Esophagus squamous epithelium (tissue), 5 donors: ENCODE data around the gene COL1A1. TPM values are rescaled to one million over a fixed set of nuclear protein-coding genes. Genes with fewer than 3 reads are reported as not detected.
A peak's percentile ranks its signal among the peaks of the same experiment; 100 is the strongest.

ENCODE experiments used
- DNase-seq: peaks from one replicate; lab custom pipeline; 2025; lab: John Stamatoyannopoulos, UW
- H3K27ac ChIP-seq, 4 donors: fragments of 200-600 bp; sonication (generic); one replicate each; pipeline ENCODE4 v1.5.1; 2016 to 2019; ENCODE audit warnings: mild to moderate bottlenecking in 1 of 4
- H3K27me3 ChIP-seq, 4 donors: fragments of 200-600 bp; sonication (generic); 1 replicate in 3 of 4; 2 replicates in 1 of 4; pipeline versions ENCODE4 v1.5.1 to v1.6.0; 2017 to 2021; ENCODE audit warnings: antibody characterized with exemption in 1 of 4
- H3K36me3 ChIP-seq, 3 donors: fragments of 200-600 bp; sonication (generic); one replicate each; pipeline ENCODE4 v1.5.1; 2016 to 2019
- H3K4me1 ChIP-seq, 3 donors: fragments of 200-600 bp; sonication (generic); one replicate each; pipeline ENCODE4 v1.5.1; 2017 to 2019
- H3K4me3 ChIP-seq, 4 donors: fragments of 200-600 bp; sonication (generic); 1 replicate in 3 of 4; 2 replicates in 1 of 4; pipeline ENCODE4 v1.5.1; 2016 to 2019; ENCODE audit warnings: mild to moderate bottlenecking in 2 of 4, moderate library complexity in 1 of 4
- H3K9me3 ChIP-seq, 3 donors: fragments of 200-600 bp; sonication (generic); one replicate each; pipeline ENCODE4 v1.5.1; 2016 to 2019
- POLR2A ChIP-seq, 4 donors: fragments of 450-650 bp; IDR thresholded peaks; one replicate each; pipeline ENCODE4 v1.6.1; 2017; ENCODE audit warnings: antibody characterized with exemption in 4 of 4, mild to moderate bottlenecking in 4 of 4, moderate library complexity in 3 of 4
- WGBS, 2 donors: methylation state at CpG; one replicate each; pipeline ENCODE4 v1.1.5; 2018; 5-methylcytosine and 5-hydroxymethylcytosine counted together
- intact Hi-C: fragments of 100-400 bp; cut with DNase I; formaldehyde crosslinking; loops from one replicate; pipeline ENCODE4 v1.15.0; 2022
- total RNA-seq, 4 donors: library from RNA; depleted of rRNA; stranded (reverse); fragments of >200 nt; gene quantifications; one replicate each; pipeline ENCODE4 v1.1.0, GENCODE V29; 2016
- TF ChIP-seq, protein P1 (sequence below), 6 experiments: fragments of 450-650 bp in 4 of 6; fragments of 200-600 bp in 2 of 6; sonication (generic) in 2 of 6; IDR thresholded peaks; one replicate each; pipeline ENCODE4 v1.5.1; 2016 to 2019; ENCODE audit warnings: antibody characterized with exemption in 6 of 6, mild to moderate bottlenecking in 4 of 6, moderate library complexity in 4 of 6
- donor health status: DM: yes; HTN: yes; CAD: no.

Gene COL1A1
- total RNA-seq, 4 donors from 2014 or later: 12.4 to 20.8 (median 19.7) TPM

DNA sequence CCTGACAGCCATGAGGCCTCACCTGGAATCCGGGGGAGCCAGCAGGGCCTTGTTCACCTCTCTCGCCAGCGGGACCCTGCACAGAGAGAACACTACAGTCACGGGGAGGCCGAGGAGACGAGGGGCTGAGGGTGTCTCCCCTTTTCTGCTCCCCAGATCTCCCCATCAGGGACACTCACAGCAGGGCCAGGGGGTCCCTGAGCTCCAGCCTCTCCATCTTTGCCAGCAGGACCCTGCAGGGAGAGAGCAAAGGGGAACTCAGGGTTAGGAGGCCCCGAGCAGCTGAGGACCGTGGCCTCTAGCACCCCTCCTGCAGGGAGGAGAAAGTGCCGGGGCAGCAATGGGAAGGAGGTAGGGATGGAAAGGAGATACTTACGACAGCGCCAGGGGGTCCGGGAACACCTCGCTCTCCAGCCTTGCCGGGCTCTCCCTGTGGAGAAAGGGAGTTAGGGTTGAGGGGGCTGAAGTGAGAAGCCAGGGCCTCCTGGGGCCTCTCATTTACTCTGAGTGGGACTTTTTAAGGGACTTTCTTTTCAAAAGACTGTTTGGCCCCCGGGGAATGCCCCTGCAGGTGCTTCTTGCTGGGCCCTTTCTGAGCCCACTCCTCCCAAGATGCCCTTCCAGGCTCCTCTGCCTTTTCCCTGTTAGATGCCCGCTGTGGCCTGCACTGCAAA, 8.7 kb downstream of the COL1A1 start:
- Histone ChIP-seq H3K27ac (peak overlapping the region in 1 of 4 donors; percentile 46), H3K4me1 (peaks cover 0 to 38% (median 3%) of the 10 kb centered on the region in 3 donors), H3K27me3 (peaks cover 0 to 2% (median 0%) of the 10 kb centered on the region in 4 donors), H3K9me3 (no peaks in the 10 kb centered on the region), H3K36me3 (peaks cover 4 to 100% (median 7%) of the 10 kb centered on the region in 3 donors), H3K4me3 (no peak overlapping the region)
- WGBS, 2 donors: 63 to 71% methylated on average over 10 of the region's 16 CpGs
- TF ChIP-seq POLR2A (IDR thresholded peaks at IDR 0.05): no peak
- TF ChIP-seq, protein P1, sequence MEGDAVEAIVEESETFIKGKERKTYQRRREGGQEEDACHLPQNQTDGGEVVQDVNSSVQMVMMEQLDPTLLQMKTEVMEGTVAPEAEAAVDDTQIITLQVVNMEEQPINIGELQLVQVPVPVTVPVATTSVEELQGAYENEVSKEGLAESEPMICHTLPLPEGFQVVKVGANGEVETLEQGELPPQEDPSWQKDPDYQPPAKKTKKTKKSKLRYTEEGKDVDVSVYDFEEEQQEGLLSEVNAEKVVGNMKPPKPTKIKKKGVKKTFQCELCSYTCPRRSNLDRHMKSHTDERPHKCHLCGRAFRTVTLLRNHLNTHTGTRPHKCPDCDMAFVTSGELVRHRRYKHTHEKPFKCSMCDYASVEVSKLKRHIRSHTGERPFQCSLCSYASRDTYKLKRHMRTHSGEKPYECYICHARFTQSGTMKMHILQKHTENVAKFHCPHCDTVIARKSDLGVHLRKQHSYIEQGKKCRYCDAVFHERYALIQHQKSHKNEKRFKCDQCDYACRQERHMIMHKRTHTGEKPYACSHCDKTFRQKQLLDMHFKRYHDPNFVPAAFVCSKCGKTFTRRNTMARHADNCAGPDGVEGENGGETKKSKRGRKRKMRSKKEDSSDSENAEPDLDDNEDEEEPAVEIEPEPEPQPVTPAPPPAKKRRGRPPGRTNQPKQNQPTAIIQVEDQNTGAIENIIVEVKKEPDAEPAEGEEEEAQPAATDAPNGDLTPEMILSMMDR (IDR thresholded peaks at IDR 0.05): no peak
- intact Hi-C loops: no loop called here
- DNase-seq: no peak

DNA sequence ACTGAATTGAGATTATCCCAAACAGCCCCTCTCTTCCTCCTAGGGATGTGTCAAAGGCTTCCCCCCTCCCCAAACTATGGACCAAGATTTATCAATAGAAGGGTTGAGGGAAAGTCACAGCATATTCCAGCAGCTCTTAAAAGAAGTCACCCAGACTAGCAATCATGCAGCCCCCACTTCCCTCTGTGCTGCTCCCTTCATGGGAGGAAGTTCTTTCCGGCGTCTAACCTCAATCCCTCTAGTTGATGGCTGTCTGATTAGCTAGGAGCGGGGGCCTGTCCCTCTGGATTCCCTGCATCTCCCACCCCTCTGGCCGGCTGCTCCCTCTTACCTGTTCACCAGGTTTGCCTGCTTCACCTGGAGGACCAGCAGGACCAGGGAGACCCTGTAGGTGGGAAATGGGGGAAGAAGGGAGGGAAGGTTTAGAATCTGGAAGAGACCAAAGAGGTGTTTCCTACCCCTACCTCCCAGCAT, 9.2 kb downstream of the COL1A1 start:
- TF ChIP-seq, protein P1 (IDR thresholded peaks at IDR 0.05): no peak
- no peak for TF ChIP-seq POLR2A (IDR thresholded peaks at IDR 0.05)
- 68 to 80% methylated on average over 1 to 4 of the region's 4 CpGs for WGBS, 2 donors
- H3K4me1 ChIP-seq: peaks cover 0 to 38% (median 3%) of the 10 kb centered on the region in 3 donors
- H3K36me3 ChIP-seq: peaks cover 4 to 100% (median 7%) of the 10 kb centered on the region in 3 donors
- intact Hi-C loops: no loop called here
- DNase-seq: no peak
- peak overlapping the region in 1 of 4 donors; percentile 46 for H3K27ac ChIP-seq
- H3K9me3 ChIP-seq: no peaks in the 10 kb centered on the region
- H3K4me3 ChIP-seq: no peak overlapping the region
- H3K27me3 ChIP-seq: peaks cover 0 to 2% (median 0%) of the 10 kb centered on the region in 4 donors

DNA sequence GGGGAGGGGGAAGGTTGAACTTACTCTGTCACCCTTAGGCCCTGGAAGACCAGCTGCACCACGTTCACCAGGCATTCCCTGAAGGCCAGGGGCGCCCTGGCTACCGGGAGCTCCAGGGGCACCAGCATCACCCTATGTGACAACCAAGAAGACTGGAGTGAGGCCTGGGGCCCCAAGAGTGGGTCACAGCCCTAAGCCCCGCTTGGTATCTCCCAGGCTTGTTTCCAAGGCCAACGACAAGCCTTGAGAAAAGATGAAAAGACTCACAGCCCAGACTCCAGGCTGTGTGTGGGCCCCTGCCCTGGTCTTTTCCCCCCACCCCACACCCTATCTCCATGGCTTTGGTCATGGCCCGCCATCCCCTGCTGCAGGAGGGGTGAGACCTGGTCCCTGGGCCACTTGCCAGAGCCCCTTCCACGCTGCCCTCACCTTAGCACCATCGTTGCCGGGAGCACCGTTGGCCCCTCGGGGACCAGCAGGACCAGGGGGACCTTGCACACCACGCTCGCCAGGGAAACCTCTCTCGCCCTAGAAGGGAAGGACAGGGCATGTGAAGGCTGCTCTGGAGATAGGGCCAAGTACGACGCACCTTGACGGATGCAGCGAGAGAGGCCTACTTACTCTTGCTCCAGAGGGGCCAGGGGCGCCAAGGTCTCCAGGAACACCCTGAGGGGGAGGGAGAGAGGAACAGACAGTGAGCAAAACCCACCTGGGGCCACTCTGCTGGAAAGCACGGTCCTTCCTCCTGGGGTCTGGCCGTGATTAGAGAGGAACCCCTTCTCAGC, 9.9 kb downstream of the COL1A1 start:
- intact Hi-C loops: no loop called here
- Histone ChIP-seq H3K4me3 (no peak overlapping the region), H3K9me3 (no peaks in the 10 kb centered on the region), H3K27ac (peak overlapping the region in 1 of 4 donors; percentile 46), H3K27me3 (no peaks in the 10 kb centered on the region), H3K4me1 (peaks cover 0 to 32% (median 2%) of the 10 kb centered on the region in 3 donors), H3K36me3 (peaks cover 4 to 100% (median 7%) of the 10 kb centered on the region in 3 donors)
- TF ChIP-seq, protein P1 (IDR thresholded peaks at IDR 0.05): no peak
- TF ChIP-seq POLR2A (IDR thresholded peaks at IDR 0.05): no peak
- 50 to 71% methylated on average over 3 to 4 of the region's 21 CpGs for WGBS, 2 donors
- no peak for DNase-seq

DNA sequence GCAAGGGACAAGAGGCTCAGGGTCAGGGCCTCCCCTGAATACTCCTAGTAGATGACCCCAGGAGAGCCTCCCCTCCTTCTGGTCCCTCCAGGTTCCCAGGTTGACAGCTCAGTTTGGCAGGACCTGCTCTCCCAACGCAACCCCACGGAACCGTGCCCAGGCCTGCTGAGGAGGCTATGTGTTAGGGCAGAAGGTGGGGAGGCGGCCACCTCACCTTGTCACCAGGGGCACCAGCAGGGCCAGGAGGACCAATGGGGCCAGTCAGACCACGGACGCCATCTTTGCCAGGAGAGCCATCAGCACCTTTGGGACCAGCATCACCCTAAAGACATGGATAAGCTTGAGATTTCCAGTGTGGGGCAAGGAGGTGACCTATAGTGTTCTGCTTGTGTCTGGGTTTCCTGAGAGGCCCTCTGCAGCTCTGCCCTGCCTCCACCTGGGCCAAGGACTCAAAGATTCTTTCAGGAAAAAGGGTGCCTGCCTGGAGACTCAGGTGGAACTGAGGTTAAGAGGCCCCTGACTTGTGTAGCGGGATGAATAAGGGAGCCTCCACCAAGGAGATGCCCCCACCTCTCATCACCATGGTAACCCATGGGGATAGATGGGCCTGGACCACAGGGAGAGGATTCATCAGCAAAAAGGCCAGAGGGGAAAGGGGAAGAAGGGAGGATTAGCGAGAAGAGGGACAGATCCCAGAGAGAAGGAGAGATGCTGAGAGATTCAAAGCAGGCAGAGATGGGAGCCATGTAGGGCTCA, 10.7 kb downstream of the COL1A1 start:
- no peak for DNase-seq
- Histone ChIP-seq H3K27ac (peak overlapping the region in 3 of 4 donors; percentile 30 to 46 (median 36)), H3K9me3 (no peaks in the 10 kb centered on the region), H3K4me3 (no peak overlapping the region), H3K27me3 (no peaks in the 10 kb centered on the region), H3K4me1 (peaks cover 0 to 25% (median 0%) of the 10 kb centered on the region in 3 donors), H3K36me3 (peaks cover 4 to 100% (median 7%) of the 10 kb centered on the region in 3 donors)
- intact Hi-C loops: no loop called here
- WGBS, 2 donors: 79 to 89% methylated on average over 1 to 2 of the region's 8 CpGs
- TF ChIP-seq POLR2A (IDR thresholded peaks at IDR 0.05): no peak
- TF ChIP-seq, protein P1 (IDR thresholded peaks at IDR 0.05): no peak
